ENCODE measurements around the gene STK16. TPM values are rescaled to one million over a fixed set of nuclear protein-coding genes. Genes with fewer than 3 reads are reported as not detected.

The STK16 gene
- total and polyA plus RNA-seq, 2 of the 13 experiments (the other 11 are each of a cell fraction or from before 2014, with no cell fraction given), result 28.0 to 50.9 TPM

- TF ChIP-seq ZNF784 (CRISPR knock-in tag; IDR thresholded peaks at IDR 0.05; ENCODE audit: borderline replicate concordance) (0 out of 2 replicates have a peak, but pooled peaks have one; percentile 83), SMC3 (IDR thresholded peaks at IDR 0.05; ENCODE audit: low read length) (no peak; the same call in 1 of the 2 replicates), ZSCAN20 (CRISPR knock-in tag; IDR thresholded peaks at IDR 0.05; ENCODE audit: borderline replicate concordance) (no peak), RELA (CRISPR knock-in tag; IDR thresholded peaks at IDR 0.05) (peak; percentile 72; the same call in 1 of the 2 replicates), SMAD9 (CRISPR knock-in tag; IDR thresholded peaks at IDR 0.05) (no peak), ZNF839 (CRISPR knock-in tag; IDR thresholded peaks at IDR 0.05; ENCODE audit: borderline replicate concordance) (no peak), KDM3A (CRISPR knock-in tag; IDR thresholded peaks at IDR 0.05; ENCODE audit: low read depth) (no peak), USF2 (IDR thresholded peaks at IDR 0.05; ENCODE audit: low read depth, low read length) (no peak), USF2 (CRISPR knock-in tag; IDR thresholded peaks at IDR 0.05; ENCODE audit: borderline replicate concordance) (no peak; the same call in 1 of the 2 replicates), NAIF1 (CRISPR knock-in tag; IDR thresholded peaks at IDR 0.05; ENCODE audit: borderline replicate concordance) (no peak), ZBTB46 (CRISPR knock-in tag; IDR thresholded peaks at IDR 0.05; ENCODE audit: borderline replicate concordance) (no peak), HNRNPLL (IDR thresholded peaks at IDR 0.05; ENCODE audit: low read depth, low read length, poor library complexity, severe bottlenecking) (no peak), NR1H2 (CRISPR knock-in tag; IDR thresholded peaks at IDR 0.05; ENCODE audit: borderline replicate concordance, low read depth) (no peak), RFX3 (CRISPR knock-in tag; IDR thresholded peaks at IDR 0.05) (no peak), ZNF792 (CRISPR knock-in tag; IDR thresholded peaks at IDR 0.05) (no peak; the same call in 1 of the 2 replicates), ZBTB1 (CRISPR knock-in tag; IDR thresholded peaks at IDR 0.05; ENCODE audit: borderline replicate concordance) (no peak)
- TF ChIP-seq, protein P1, sequence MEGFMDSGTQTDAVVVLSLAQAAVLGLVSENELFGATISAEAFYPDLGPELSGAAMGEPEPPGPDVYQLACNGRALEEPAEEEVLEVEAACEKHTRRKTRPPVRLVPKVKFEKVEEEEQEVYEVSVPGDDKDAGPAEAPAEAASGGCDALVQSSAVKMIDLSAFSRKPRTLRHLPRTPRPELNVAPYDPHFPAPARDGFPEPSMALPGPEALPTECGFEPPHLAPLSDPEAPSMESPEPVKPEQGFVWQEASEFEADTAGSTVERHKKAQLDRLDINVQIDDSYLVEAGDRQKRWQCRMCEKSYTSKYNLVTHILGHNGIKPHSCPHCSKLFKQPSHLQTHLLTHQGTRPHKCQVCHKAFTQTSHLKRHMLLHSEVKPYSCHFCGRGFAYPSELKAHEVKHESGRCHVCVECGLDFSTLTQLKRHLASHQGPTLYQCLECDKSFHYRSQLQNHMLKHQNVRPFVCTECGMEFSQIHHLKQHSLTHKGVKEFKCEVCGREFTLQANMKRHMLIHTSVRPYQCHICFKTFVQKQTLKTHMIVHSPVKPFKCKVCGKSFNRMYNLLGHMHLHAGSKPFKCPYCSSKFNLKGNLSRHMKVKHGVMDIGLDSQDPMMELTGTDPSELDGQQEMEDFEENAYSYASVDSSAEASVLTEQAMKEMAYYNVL (CRISPR knock-in tag; IDR thresholded peaks at IDR 0.05; ENCODE audit: borderline replicate concordance), result no peak
- TF ChIP-seq, protein P2, sequence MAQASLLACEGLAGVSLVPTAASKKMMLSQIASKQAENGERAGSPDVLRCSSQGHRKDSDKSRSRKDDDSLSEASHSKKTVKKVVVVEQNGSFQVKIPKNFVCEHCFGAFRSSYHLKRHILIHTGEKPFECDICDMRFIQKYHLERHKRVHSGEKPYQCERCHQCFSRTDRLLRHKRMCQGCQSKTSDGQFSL (CRISPR knock-in tag; IDR thresholded peaks at IDR 0.05), result no peak
- TF ChIP-seq, protein P3, sequence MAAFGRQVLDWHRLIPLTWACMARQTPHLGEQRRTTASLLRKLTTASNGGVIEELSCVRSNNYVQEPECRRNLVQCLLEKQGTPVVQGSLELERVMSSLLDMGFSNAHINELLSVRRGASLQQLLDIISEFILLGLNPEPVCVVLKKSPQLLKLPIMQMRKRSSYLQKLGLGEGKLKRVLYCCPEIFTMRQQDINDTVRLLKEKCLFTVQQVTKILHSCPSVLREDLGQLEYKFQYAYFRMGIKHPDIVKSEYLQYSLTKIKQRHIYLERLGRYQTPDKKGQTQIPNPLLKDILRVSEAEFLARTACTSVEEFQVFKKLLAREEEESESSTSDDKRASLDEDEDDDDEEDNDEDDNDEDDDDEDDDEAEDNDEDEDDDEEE (CRISPR knock-in tag; IDR thresholded peaks at IDR 0.05), result peak; percentile 48; the same call in 1 of the 2 replicates
Measured at GRCh38 chr2:219249203-219249980, 4.1 kb downstream of the STK16 start (continued).
